PC-9 (cell line): ENCODE measurements around the gene FADS6.

Experiments used
- EZH2 ChIP-seq: fragments of 200-600 bp; sonication (generic); IDR thresholded peaks from 2 replicates; pipeline ENCODE4 v1.8.0; 2017; ENCODE audit warnings: antibody characterized with exemption, low read depth
- TF ChIP-seq, protein P1 (sequence below): fragments of 200-600 bp; sonication (generic); conservative IDR thresholded peaks from 2 replicates; pipeline ENCODE4 v1.6.1; 2017; ENCODE audit warnings: mixed run types, antibody characterized with exemption, mild to moderate bottlenecking, moderate library complexity

DNA sequence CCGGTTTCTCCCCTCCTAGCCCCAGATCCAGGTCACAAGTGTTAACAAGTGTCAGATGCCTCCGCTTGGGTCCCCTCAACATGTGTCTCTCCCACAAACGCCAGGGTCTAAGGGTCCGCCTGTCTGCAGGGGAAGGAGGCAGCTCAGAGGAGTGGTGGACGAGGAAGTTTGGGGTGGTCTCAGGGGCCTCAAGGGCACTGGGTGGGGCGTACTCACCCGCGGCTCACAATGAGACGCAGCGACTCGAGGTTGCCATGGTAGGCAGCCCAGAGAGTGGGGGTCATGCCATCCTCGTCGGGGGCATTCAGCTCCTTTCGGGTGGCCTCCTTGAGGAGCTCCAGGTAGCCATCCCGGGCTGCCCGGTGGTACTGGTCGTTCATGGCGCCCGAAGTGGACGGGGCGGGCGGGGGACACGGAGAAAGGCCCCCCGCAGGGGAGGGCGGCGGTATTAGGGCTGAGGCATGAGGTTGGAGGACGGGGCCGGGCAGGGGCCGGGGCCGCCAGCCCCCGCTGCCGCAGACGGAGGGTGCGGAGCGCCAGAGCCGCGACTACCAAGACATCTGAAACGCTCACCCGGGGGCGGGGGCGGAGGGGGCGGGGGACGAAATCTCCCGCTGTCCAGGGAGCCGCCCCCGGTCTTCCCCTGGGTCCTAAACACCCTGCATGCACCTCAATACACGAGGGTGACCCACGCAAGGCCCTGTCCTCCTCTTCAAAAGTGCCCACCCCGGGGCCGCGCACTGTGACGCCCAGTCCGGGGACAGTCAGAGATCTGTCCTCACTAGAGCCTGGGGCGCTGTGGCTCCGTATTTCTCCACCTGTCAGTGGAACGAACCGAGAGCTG is 29.5 kb upstream of the FADS6 start, which contains the start of gene USH1G:
- TF ChIP-seq, protein P1, sequence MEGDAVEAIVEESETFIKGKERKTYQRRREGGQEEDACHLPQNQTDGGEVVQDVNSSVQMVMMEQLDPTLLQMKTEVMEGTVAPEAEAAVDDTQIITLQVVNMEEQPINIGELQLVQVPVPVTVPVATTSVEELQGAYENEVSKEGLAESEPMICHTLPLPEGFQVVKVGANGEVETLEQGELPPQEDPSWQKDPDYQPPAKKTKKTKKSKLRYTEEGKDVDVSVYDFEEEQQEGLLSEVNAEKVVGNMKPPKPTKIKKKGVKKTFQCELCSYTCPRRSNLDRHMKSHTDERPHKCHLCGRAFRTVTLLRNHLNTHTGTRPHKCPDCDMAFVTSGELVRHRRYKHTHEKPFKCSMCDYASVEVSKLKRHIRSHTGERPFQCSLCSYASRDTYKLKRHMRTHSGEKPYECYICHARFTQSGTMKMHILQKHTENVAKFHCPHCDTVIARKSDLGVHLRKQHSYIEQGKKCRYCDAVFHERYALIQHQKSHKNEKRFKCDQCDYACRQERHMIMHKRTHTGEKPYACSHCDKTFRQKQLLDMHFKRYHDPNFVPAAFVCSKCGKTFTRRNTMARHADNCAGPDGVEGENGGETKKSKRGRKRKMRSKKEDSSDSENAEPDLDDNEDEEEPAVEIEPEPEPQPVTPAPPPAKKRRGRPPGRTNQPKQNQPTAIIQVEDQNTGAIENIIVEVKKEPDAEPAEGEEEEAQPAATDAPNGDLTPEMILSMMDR, result no peak
- no peak for TF ChIP-seq EZH2
